ENCODE measurements around the gene GPR39. TPM values are rescaled to one million over a fixed set of nuclear protein-coding genes. Genes with fewer than 3 reads are reported as not detected.
A peak's percentile ranks its signal among the peaks of the same experiment; 100 is the strongest.

The GPR39 gene
- total RNA-seq: under 1 TPM in 3 of 9 donors, not detected in 6; 0.15 to 0.28 (median 0.17) TPM
- polyA plus RNA-seq: under 1 TPM in 2 of 3 donors, not detected in 1; 0.10 to 0.24 TPM
- long read RNA-seq, donor 1: 0 reads
- long read RNA-seq, donor 2: 0 reads
- long read RNA-seq, donor 3: 0 reads
- long read RNA-seq, donor 4: 0 reads
- long read RNA-seq, donor 5: 0 reads
- long read RNA-seq, donor 6: 0 reads
- long read RNA-seq, donor 7: 0 reads
- long read RNA-seq, donor 8: 0 reads
- long read RNA-seq, donor 9: 0 reads
- long read RNA-seq, donor 10: 0 reads

GRCh38 chr2:132416723-132417395, at the start of gene GPR39:
Gene GPR39, plus strand, starts transcription at chr2:132416805.
- H3K36me3 ChIP-seq (replicated peaks in 1 of 2): no peaks in the 10 kb centered on the region
- H3K27me3 ChIP-seq: no peaks in the 10 kb centered on the region
- H3K4me1 ChIP-seq (replicated peaks in 1 of 2): peaks cover 4 to 10% of the 10 kb centered on the region in 2 donors
- intact Hi-C loops (cut with DNase I): no loop called here
- DNase-seq: no peak
- 44 to 60% (median 48%) methylated on average over 15 to 23 of the region's 23 CpGs for WGBS, 4 donors
- TF ChIP-seq, protein P1, sequence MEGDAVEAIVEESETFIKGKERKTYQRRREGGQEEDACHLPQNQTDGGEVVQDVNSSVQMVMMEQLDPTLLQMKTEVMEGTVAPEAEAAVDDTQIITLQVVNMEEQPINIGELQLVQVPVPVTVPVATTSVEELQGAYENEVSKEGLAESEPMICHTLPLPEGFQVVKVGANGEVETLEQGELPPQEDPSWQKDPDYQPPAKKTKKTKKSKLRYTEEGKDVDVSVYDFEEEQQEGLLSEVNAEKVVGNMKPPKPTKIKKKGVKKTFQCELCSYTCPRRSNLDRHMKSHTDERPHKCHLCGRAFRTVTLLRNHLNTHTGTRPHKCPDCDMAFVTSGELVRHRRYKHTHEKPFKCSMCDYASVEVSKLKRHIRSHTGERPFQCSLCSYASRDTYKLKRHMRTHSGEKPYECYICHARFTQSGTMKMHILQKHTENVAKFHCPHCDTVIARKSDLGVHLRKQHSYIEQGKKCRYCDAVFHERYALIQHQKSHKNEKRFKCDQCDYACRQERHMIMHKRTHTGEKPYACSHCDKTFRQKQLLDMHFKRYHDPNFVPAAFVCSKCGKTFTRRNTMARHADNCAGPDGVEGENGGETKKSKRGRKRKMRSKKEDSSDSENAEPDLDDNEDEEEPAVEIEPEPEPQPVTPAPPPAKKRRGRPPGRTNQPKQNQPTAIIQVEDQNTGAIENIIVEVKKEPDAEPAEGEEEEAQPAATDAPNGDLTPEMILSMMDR (IDR thresholded peaks at IDR 0.05): no peak
- no peak for TF ChIP-seq POLR2A (IDR thresholded peaks at IDR 0.05)
- no peaks in the 10 kb centered on the region for H3K9me3 ChIP-seq (replicated peaks in 1 of 3)
- H3K4me3 ChIP-seq: peak within 1 kb of the TSS in 2 of 4 donors; percentile 50 to 69
- no peak within 1 kb of the TSS for H3K27ac ChIP-seq

DNA sequence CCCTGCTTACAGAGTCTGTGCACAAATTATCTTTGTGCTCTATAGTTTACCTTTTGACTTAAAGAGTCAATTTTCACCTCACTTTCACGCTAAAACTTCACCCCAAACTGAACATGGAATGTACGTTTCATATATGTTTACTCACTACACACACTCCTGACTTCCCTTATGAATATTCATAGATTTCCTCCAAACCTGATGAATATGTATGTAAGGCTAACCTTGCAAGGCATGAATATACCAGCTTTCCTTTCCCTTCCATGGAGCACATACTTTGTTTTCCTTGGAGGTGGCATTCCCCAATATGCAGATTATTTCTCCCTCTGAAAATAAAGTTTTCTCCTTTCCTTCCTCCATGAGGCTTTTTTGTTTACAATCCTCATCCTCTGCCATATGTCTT, 48.4 kb upstream of the GPR39 start:
- H3K9me3 ChIP-seq (replicated peaks in 1 of 3): peaks cover 0 to 5% (median 0%) of the 10 kb centered on the region in 3 donors
- no peak for TF ChIP-seq POLR2A (IDR thresholded peaks at IDR 0.05)
- TF ChIP-seq, protein P1 (IDR thresholded peaks at IDR 0.05): no peak
- H3K4me3 ChIP-seq: no peak overlapping the region
- H3K4me1 ChIP-seq (replicated peaks in 1 of 2): no peaks in the 10 kb centered on the region
- no peaks in the 10 kb centered on the region for H3K27me3 ChIP-seq
- DNase-seq: no peak
- no peaks in the 10 kb centered on the region for H3K36me3 ChIP-seq (replicated peaks in 1 of 2)
- H3K27ac ChIP-seq: no peak overlapping the region
- intact Hi-C loops (cut with DNase I): no loop called here
- WGBS, 4 donors: 31 to 38% (median 36%) methylated on average over 2 of the region's 2 CpGs

GRCh38 chr2:132372276-132372675, 44.3 kb upstream of the GPR39 start:
- Histone ChIP-seq H3K4me3 (no peak overlapping the region), H3K27ac (no peak overlapping the region), H3K9me3 (replicated peaks in 1 of 3) (no peaks in the 10 kb centered on the region), H3K36me3 (replicated peaks in 1 of 2) (no peaks in the 10 kb centered on the region), H3K4me1 (replicated peaks in 1 of 2) (no peaks in the 10 kb centered on the region), H3K27me3 (no peaks in the 10 kb centered on the region)
- no peak for DNase-seq
- TF ChIP-seq POLR2A (IDR thresholded peaks at IDR 0.05): no peak
- TF ChIP-seq, protein P1 (IDR thresholded peaks at IDR 0.05): no peak
- intact Hi-C loops (cut with DNase I): no loop called here
- 78 to 83% (median 81%) methylated on average over 3 of the region's 3 CpGs for WGBS, 4 donors

- 36 to 55% (median 49%) methylated on average over 5 of the region's 5 CpGs for WGBS, 4 donors
- no peak for TF ChIP-seq POLR2A (IDR thresholded peaks at IDR 0.05)
- TF ChIP-seq, protein P1 (IDR thresholded peaks at IDR 0.05): no peak
- Histone ChIP-seq H3K4me3 (no peak overlapping the region), H3K36me3 (replicated peaks in 1 of 2) (no peaks in the 10 kb centered on the region), H3K27ac (no peak overlapping the region), H3K9me3 (replicated peaks in 1 of 3) (no peaks in the 10 kb centered on the region), H3K27me3 (no peaks in the 10 kb centered on the region), H3K4me1 (replicated peaks in 1 of 2) (no peaks in the 10 kb centered on the region)
- peak in 2 of 7 donors; percentile 29 to 34 for DNase-seq
- intact Hi-C loops (cut with DNase I): no loop called here
Measured at GRCh38 chr2:132373391-132374135, 43.0 kb upstream of the GPR39 start.

Measured in adrenal gland (tissue), 19 donors.